Right kidney (tissue), 1 donor: ENCODE data around the gene CDK5.

Source experiments
- DNase-seq: peaks from one replicate; pipeline ENCODE4 v3.0.0-alpha.2; 2016

Gene CDK5

DNA sequence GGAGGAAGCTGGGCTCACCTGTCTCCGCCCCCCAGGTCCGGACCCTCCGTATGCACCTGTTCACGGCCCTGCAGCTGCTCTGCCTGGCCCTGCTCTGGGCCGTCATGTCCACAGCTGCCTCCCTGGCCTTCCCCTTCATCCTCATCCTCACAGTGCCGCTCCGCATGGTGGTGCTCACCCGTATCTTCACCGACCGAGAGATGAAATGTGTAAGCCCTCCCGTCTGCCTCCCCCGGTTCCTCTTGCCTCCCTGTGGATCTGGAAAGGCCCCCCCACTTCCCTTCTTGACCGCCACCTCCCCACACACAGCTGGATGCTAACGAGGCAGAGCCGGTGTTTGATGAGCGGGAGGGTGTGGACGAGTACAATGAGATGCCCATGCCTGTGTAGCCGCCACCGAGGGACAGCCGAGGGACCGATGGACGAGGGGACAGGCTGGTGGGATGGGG is 18.3 kb upstream of the CDK5 start:
- no peak for DNase-seq

DNA sequence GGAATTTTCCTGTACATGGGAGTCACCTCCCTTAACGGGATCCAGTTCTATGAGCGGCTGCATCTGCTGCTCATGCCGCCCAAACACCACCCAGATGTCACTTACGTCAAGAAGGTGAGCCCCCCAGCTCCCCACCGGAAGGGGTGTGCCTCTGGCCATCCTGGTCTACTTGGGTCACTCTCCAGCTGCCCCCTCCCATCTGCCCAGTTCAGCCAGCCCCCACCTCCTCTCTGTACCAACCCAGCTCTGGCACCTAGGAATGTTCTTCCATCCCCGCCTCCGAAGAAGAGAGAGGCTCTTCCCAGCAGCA is 17.9 kb upstream of the CDK5 start:
- no peak for DNase-seq

DNA sequence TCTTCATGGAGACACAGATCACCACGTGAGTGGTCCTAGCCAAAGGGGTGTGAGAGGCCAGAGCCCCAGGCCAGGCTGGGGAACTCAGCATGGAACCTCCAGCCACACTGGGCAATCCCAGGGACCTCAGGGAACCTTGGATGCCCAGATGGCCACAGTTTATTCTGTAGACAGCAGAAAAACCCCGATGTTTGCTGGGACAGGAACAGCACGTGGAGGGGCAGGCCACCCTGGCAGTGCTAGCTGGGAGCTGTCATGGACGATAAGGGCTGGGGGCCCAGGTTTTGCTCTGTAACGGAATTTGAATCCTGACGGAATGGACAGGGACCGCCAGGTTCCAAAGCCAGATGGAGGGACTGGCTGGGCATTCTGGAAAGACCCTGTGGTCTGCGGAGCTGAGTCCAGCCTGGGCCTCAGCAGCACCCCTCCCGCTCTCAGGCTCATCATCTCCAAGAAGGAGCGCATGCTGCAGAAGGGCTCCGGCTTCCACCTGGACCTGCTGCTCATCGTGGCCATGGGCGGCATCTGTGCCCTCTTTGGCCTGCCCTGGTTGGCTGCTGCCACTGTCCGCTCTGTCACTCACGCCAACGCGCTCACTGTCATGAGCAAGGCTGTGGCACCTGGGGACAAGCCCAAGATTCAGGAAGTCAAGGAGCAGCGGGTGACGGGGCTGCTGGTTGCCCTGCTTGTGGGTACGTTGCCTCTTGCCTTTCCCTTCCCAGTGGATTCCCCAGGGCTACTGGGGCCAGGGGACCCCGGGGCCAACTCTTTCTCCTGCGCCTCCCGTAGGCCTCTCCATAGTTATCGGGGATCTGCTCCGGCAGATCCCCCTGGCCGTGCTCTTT is 17.3 kb upstream of the CDK5 start:
- DNase-seq = no peak

DNA sequence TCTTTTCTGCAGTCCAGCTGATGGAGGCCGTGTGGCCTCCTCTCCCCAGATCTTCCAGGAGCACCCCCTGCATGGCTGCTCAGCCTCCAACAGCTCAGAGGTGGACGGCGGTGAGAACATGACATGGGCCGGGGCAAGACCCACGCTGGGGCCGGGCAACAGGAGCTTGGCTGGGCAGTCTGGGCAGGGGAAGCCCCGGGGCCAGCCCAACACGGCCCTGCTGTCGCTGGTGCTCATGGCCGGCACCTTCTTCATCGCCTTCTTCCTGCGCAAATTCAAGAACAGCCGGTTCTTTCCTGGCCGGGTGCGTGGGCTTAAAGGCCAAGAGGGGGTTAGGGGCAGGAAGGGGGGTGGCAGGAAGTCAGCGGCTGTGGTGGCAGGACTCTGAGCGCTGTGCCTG is 16.3 kb upstream of the CDK5 start:
- DNase-seq = no peak

DNA sequence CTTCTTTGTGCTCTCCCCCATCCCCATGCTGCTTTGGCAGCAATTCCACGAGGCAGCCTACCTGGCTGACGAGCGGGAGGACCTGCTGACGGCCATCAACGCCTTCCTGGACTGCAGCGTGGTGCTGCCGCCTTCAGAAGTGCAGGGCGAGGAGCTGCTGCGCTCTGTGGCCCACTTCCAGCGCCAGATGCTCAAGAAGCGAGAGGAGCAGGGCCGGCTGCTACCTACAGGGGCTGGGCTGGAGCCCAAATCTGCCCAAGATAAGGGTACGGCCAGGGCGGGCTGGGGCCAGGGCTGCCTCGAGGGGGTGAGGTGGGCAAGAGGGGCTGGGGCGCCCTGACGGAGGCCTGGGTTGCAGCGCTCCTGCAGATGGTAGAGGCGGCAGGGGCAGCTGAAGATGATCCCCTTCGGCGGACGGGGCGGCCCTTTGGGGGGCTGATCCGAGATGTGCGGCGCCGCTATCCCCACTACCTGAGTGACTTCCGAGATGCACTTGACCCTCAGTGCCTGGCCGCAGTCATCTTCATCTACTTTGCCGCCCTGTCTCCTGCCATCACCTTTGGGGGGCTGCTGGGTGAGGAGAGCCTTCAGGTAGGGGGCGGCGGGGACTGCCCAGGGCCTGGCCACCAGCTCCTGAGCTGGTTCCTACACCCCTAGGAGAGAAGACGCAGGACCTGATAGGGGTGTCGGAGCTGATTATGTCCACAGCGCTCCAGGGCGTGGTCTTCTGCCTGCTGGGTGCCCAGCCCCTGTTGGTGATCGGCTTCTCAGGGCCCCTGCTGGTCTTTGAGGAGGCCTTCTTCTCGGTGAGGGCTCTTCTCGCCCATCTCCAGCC is 13.6 kb upstream of the CDK5 start:
- DNase-seq = no peak

DNA sequence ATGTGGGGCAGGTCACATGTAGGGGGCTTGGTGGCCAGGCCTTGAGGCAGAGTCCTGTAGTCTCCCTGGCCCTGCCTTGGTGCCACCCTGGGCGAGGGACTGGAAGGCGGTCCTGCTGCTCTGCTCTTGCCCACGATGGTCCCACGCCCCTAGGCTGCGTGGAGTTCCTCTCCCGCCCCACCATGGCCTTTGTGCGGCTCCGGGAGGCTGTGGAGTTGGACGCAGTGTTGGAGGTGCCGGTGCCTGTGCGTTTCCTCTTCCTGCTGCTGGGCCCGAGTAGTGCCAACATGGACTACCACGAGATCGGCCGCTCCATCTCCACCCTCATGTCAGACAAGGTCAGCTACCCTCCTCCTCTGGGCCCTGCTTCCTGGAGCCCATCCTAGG is 12.9 kb upstream of the CDK5 start:
- DNase-seq = no peak

DNA sequence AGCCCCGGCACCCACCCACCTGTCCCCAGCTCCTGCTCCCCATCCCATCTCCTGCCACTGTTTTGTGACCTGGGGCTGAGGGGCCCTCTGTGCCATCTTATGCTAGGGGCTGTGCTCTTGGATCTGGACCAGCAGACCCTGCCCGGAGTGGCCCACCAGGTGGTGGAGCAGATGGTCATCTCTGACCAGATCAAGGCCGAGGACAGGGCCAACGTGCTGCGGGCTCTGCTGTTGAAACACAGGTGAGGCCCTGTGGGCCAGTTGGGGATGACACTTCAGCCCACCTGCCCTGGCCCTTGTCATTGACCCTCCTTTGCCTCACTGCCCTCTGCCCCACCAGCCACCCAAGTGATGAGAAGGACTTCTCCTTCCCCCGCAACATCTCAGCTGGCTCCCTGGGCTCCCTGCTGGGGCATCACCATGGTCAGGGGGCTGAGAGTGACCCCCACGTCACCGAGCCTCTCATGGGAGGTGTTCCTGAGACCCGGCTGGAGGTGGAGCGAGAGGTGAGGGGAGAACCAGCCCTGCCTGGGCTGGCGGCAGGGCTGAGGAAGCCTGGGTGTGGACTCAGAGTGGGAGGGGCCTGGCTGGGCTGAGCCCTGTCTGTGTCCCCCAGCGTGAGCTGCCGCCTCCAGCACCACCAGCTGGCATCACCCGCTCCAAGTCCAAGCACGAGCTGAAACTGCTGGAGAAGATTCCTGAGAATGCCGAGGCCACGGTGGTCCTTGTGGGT is 12.3 kb upstream of the CDK5 start:
- no peak for DNase-seq

DNA sequence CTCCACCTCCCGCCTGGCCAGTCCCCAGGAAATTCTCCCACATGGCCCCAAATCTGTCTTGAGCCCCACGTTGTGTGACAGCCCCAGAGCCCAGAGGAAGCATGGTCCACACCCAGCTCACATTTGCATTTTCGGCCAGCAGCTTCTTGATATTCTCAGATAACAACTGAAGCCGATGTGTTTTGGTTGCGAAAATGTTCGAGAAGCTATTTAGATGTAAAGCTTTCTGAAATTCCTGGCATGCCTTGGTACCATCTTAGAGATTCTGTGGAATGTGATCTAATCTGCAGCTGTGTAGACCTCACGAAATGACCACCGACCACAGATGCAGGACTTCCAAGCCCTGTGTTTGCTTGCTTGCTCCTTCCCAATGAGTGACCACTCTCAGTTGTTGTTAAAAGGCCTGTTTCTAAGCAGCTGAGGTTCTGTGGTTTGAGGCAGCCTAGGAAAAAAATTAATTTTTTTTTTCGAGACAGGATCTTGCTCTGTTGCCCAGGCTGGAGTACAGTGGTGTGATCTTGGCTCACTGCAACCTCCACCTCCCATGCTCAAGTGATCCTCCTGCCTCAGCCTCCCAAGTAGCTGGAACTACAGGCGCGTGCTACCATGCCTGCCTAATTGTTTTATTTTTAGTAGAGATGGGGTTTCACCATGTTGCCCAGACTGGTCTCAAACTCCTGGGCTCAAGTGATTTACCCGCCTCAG is 10.5 kb upstream of the CDK5 start:
- no peak for DNase-seq

DNA sequence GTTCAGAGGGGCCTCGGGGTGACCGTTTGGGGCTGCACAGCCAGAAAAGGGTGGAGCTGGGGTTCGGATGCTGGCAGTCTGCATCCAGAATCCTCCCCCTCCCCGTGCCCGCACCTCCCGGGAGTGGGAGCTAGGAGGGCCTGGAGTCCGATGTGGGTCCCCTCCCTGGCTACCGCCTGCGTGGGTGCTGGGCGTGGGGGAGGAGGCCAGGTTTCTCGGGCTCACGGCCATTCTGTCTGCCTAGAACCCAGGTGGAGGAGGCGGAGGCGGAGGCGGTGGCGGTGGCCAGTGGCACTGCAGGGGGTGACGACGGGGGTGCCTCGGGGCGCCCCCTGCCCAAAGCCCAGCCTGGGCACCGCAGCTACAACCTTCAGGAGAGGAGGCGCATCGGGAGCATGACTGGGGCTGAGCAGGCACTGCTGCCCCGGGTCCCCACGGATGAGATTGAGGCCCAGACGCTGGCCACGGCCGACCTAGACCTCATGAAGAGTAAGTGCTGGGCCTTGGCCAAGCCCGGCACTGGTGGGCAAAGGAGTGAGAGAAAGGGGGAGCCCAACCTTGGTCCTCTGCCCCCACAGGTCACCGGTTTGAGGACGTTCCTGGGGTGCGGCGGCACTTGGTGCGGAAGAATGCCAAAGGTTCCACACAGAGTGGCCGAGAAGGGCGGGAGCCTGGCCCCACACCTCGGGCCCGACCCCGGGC is 8.7 kb upstream of the CDK5 start:
- DNase-seq = no peak

DNA sequence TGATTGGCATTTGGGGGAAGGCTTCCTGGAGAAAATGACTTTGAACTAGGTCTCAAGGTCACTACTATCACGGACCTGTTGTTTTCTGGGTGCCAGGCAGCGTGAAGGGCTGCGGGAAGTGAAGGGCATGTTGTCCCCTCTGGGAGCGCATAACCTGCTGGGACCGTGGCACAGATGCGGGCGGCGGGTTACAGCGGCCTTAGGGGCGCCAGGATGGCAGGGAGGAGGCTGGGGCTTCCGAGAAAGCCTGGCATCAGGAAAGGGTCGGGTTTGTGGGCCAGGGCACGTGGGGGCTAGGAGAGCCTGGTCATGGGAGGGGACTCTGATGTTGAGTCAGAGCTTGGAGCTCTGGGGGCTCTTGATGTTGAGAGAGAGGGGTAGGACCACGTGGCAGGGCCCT is 7.8 kb upstream of the CDK5 start:
- no peak for DNase-seq

DNA sequence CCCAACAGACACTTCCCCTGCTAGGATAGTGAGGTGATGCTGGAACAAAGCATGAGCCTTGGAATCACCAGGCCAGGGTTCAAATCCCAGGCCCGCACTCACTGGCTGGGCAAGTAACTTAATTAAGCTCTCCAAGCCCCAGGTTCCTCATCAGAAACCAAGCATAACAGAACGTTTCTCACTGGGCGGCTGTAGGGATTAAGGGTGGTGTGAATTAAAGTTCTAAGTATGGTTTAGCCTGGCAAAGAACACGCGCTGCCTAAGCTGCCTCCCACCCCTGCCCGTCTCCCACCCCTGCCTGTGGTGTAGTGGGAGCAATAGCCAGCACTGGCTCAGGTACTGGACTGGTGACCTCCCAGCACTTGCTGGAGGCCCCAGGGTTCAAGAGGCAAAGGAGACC is 7.3 kb upstream of the CDK5 start:
- DNase-seq = no peak

DNA sequence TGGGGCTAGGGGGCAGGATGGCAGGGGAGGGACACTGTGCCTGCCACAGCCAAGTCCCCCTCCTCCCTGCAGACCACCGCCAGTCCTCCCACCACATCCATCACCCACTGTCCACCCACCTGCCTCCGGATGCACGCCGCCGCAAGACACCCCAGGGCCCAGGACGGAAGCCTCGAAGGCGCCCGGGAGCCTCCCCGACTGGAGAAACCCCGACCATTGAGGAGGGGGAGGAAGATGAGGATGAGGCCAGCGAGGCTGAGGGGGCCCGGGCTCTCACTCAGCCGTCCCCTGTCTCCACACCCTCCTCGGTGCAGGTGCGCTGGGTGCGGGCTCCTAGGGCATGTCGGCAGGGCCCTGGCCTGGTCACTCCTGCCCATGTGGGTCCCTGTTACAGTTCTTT is 6.8 kb upstream of the CDK5 start:
- no peak for DNase-seq

DNA sequence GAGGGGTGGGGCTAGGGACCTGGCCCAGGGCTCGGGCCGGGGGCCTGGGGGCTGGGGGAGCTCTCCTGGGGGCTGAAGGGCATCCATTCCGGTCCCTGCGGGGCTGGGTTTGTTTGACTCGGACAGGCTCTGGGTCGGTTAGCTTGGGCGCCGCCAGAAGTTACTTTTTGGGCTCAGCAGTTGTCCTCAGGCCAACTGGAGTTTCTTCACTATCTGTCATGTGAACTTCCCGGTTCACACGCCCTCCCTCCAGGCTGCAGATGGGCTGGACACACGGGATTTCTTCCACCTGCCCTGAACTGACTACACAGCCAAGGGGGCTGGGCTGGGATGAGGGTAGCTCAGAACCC is 5.5 kb upstream of the CDK5 start:
- no peak for DNase-seq

DNA sequence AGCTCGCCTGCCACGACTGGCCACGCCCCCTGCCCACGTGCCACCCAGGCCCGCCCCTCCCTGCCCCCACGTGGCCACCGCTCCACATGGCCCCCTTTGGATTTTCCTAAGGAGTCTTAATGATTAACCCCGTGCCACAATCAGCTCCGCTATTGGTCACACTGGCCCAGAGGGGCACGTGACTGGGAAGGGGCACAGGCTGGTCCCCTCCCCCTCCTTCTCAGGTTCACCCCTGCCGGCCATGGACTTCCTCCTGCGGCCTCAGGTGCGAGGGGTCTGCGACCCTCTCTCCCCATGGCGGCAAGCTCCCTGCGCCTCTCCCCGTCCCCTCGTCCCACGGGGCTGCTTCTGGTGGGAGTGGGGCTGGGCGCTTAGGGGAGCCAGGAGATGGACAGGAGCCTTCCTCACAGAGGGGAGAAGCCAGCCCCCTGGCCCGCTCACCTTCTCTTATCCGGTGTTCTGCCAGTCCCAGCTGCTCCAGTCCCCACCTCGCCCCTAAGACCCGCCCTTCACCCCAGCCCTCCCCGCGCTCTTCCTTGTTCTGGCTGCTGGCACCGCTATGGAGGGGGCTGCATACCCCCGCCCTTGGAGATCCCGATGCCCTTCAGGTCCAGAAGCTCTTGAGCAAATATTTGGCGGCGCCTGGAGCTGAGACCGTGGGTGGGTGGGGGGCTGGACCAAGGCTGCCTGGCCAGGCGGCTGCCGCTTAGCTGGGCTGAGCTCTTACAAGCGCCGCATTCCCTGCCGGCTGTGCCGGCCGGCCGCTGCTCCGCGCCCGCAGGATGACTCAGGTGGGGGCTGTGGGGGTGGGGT is 4.9 kb upstream of the CDK5 start:
- peak; percentile 72 for DNase-seq

DNA sequence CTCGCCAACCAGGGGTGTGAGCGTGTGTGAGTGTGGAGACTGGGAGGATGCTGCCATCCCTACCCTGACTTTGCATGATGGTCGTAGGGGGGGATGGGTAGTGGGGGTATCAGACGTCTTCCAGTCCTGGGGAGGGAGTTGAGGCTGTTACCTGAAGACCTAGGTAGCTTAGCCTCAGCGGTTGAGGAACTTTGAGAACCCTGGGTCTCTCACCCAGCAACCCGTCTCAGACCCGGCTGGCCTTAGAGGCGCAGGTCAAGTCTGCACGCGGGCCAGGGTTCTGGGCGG is 4.4 kb upstream of the CDK5 start:
- peak; percentile 39 for DNase-seq

DNA sequence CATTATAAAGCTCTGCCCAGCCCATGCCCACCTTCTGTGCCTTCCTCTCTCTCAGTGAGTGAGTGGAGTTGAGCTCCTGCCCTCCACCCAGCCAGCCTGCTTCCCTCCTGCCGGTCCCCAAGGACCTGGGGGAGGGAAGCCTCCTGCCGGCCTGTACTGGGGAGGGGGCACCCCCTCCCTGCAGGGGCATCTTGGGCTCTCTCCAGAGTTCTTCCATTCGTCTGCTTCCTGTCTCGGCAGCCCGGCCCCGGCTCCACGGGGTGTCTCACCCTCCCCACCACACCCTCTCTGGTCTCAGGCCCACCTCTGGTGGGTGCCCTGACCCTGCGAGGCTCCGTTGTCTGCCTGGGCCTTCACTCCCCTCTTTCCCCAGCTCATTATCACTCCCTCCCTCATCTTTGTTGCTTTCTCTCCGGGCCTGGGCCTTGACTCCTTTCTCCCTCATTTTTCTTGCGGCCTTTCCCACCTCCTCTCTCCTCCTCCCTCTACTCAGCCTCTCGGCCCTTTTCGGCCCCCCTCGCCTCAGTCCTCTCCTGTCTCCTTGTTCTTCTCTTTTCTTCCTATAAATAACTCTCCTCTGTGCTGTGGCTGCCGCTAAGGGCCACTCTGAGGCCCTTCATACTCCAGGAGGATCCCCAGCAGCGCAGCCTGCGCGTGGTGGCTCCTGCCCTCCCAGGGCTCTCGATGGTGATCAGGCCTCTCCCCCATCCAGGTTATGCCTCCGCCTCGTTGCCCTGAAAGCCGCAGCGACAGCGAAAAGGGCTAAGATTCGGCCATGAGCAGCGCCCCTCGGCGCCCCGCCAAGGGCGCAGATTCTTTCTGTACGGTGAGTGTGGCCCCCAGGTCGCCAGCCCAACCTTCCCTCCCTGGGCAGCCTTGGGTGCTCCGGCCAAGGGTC is 3.8 kb upstream of the CDK5 start:
- no peak for DNase-seq

DNA sequence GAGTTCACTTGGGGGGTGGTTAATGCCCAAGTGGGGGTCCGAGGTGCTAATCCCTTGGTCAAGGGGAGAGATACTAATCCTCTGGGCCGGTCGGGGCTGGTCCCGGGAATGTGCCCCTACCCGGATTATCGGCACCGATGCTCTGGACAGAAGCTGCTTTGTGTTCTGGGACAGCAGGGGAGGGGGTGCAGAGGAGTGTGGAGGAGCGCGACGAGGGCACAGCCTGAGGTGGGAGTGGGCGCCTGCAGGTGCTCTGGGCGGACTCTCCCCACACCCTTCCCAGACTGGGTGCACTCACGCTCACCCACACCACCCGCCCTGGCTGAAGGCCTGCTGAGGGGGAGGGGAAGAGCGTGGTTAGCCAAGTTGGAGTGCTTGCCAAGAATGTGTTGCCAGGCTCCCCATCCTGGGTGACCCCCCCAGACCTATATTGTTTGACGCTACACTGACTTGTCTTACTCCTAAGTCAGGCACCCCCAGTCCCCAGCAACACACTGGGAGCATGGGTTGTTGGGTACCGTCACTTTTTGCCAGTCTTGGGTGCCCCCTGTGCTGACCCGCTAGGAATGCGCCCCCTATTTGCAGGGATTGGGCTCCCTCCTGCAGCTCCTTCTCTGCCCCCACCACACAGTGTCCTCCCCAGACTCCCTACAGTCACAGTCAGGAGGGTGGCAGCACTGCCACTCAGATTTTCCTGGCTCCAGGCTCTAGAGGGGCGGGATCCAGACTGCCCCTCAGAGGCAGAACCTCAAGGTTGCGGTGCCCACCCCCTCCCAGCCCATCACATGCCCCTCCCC is 2.9 kb upstream of the CDK5 start:
- DNase-seq = peak; percentile 59

DNA sequence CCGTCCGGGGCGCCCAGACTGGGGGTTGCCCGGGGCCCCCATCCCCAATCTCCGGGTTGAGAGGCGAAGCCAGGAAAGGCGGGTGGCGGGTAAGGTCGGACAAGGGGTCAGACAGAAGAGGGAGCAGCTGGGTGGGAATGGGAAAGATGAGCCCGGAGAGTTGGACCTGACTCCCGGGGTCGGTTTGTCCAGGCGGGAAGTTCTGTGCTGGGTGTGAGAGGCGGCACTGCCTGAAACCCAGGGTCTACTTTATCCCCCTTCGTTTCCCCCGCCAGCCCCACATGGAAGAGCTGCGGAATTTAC is 2.4 kb upstream of the CDK5 start:
- DNase-seq = no peak

DNA sequence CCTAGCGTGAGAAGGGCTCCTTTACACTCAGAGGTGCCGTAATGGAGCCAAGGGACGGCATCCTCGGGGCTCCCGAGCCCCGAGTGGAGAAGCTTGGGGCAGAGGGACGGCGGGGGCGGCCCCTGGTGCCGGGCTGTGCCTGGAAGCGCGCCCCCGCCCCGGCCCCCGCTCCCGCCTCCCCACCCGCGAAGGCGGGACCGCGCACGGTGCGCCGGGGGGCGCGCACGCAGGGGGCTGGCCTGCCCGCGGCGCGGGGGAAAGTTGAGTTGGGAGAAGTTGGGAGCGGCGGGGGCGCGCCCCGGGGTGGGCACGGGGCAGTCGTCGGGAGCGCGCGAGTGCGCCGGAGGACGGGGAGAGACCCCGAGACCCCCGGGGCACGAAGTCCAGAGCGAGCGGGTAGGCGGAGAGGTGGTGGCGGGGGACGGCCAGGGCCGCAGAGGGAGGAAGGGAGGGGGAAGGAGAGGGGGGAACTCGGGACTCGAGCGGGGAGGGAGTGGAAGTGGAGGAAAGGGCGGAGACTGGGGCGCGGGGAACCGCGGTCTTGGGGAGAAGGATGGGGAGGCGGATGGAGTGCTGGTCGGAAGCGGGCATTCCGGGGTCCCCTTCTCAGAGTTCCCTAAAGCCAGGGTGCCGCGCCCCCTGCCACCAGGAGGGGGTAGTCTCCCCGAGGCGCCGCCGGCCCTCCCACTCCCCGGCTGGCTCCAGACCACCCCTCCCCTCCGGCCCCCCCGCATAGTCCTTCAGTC is 1.8 kb upstream of the CDK5 start, which contains the start of gene SLC4A2:
Gene SLC4A2, plus strand, starts transcription at position 223 of the 746 bp plus-strand sequence. CDS start 2,399 bp downstream, outside the sequence.
- DNase-seq = peak; percentile 86
